HG03066 (cell line): ENCODE results near the gene METTL26.

Experiments used
- ATAC-seq: cut with Tn5 transposase; IDR thresholded peaks from one replicate; pipeline ENCODE4 v1.9.1; 2021; ENCODE audit warnings: low read depth; ENCODE audit not compliant: unreplicated experiment

METTL26 gene

GRCh38 chr16:627454-628239, 8.5 kb downstream of the METTL26 start:
- no peak for ATAC-seq

- ATAC-seq = no peak
These were observed 9.2 kb downstream of the METTL26 start for GRCh38 chr16:626787-627453.

GRCh38 chr16:625977-626765, 9.9 kb downstream of the METTL26 start:
- ATAC-seq = no peak

- ATAC-seq = no peak
These were observed 10.8 kb downstream of the METTL26 start for GRCh38 chr16:625117-625976.

- no peak for ATAC-seq
These were observed 11.5 kb downstream of the METTL26 start for GRCh38 chr16:624526-625070.

GRCh38 chr16:622920-623280, 13.2 kb downstream of the METTL26 start:
- no peak for ATAC-seq

GRCh38 chr16:621526-622105, 14.5 kb downstream of the METTL26 start:
- ATAC-seq = no peak

- ATAC-seq = no peak
These were observed 15.2 kb downstream of the METTL26 start for GRCh38 chr16:620700-621525.

- no peak for ATAC-seq
These were observed 16.5 kb downstream of the METTL26 start for GRCh38 chr16:619476-620100.

GRCh38 chr16:617855-618254, 18.2 kb downstream of the METTL26 start:
- no peak for ATAC-seq

GRCh38 chr16:616733-617586, 19.1 kb downstream of the METTL26 start:
- ATAC-seq = no peak

- no peak for ATAC-seq
These were observed 21.0 kb downstream of the METTL26 start for GRCh38 chr16:615122-615521.

GRCh38 chr16:610513-611381, 25.4 kb downstream of the METTL26 start:
- ATAC-seq = no peak

- no peak for ATAC-seq
These were observed 26.1 kb downstream of the METTL26 start for GRCh38 chr16:609984-610383.

GRCh38 chr16:609316-609715, 26.8 kb downstream of the METTL26 start:
- no peak for ATAC-seq

GRCh38 chr16:608019-608418, 28.1 kb downstream of the METTL26 start:
- no peak for ATAC-seq
